AG04449 (cell line): ENCODE data around the gene PTBP2.

Source experiments
- CTCF ChIA-PET: fragments of 350-600 bp; formaldehyde crosslinking; extraction: SDS; loops from one replicate; lab custom pipeline; 2021; ENCODE audit warnings: antibody characterized with exemption; lab: Yijun Ruan, JAX
- POLR2A ChIA-PET: fragments of 400-600, 350-600 bp; formaldehyde crosslinking; extraction: SDS; loops from one replicate; lab custom pipeline; 2020; ENCODE audit warnings: antibody characterized with exemption, inconsistent platforms; lab: Yijun Ruan, JAX
- DNase-seq: peaks from one replicate; pipeline ENCODE4 v3.0.0-alpha.2; 2010; ENCODE audit warnings: low read depth, low spot score
- H3K4me3 ChIP-seq: 2 replicates; pipeline ENCODE4 v1.5.1; 2011; ENCODE audit warnings: low read depth, mild to moderate bottlenecking, control low read depth, low read length
- TF ChIP-seq, protein P1 (sequence below): IDR thresholded peaks from one replicate; pipeline ENCODE4 v1.5.1; 2011; ENCODE audit warnings: mild to moderate bottlenecking, moderate library complexity, low read length, control low read depth, inconsistent platforms; ENCODE audit not compliant: insufficient read depth; ENCODE audit errors: missing control alignments

The PTBP2 gene

DNA sequence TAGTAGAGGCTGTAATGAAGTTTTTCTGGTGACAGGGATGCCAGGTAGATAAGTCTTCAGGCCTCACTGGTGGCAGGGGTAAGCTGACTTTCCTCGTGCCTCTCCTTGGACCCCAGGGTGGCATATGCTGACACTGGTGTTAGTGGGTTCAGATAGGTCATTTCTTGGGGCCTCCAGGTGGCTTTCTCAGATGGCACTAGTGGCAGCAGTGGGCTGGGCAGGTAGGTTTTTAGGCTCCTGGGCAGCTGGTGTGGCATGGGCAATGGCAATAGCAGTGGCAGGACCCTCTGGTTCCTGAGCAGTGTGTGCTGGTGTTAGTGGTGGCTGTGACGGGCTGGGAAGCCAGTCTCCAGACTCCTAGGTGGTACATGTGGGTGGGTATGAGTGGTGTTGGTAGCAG, 140.3 kb downstream of the PTBP2 start:
- TF ChIP-seq, protein P1, sequence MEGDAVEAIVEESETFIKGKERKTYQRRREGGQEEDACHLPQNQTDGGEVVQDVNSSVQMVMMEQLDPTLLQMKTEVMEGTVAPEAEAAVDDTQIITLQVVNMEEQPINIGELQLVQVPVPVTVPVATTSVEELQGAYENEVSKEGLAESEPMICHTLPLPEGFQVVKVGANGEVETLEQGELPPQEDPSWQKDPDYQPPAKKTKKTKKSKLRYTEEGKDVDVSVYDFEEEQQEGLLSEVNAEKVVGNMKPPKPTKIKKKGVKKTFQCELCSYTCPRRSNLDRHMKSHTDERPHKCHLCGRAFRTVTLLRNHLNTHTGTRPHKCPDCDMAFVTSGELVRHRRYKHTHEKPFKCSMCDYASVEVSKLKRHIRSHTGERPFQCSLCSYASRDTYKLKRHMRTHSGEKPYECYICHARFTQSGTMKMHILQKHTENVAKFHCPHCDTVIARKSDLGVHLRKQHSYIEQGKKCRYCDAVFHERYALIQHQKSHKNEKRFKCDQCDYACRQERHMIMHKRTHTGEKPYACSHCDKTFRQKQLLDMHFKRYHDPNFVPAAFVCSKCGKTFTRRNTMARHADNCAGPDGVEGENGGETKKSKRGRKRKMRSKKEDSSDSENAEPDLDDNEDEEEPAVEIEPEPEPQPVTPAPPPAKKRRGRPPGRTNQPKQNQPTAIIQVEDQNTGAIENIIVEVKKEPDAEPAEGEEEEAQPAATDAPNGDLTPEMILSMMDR: no peak
- CTCF ChIA-PET: no interaction called here
- DNase-seq: no peak
- POLR2A ChIA-PET: no interaction called here
- H3K4me3 ChIP-seq: no peak overlapping the region

DNA sequence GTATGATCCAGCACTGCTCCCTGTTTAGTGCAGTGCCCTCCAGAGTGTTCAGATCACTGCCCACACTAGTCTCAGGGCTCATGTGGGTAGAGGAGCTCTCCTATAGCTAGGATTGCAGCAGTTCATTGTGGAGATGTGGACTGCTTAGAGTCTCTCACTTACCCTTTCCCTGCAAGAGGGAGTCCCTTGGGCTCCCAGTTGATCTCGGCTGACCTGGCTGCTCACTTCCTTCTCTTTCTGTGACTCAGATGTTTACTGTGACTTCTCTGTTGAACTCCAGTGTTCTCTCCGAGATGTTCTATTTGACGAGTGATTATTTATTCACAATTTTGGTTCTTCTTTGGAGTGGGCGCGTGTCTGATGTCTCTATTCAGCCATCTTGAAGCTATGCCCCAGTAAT, 141.9 kb downstream of the PTBP2 start:
- ChIA-PET POLR2A (no interaction called here), CTCF (no interaction called here)
- no peak overlapping the region for H3K4me3 ChIP-seq
- TF ChIP-seq, protein P1: no peak
- no peak for DNase-seq
